Measurements from ENCODE around the gene COL27A1.
A peak's percentile ranks its signal among the peaks of the same experiment; 100 is the strongest.

The COL27A1 gene

GRCh38 chr9:114290561-114290986, 135.2 kb downstream of the COL27A1 start:
- DNase-seq, result no peak

- peak; percentile 75 for DNase-seq
Observed at GRCh38 chr9:114291064-114291474, 135.7 kb downstream of the COL27A1 start.

- DNase-seq, result no peak
Observed at GRCh38 chr9:114291886-114292590, 136.7 kb downstream of the COL27A1 start.

- DNase-seq, result no peak
Observed at GRCh38 chr9:114294664-114295063, 139.3 kb downstream of the COL27A1 start.

- no peak for DNase-seq
Observed at GRCh38 chr9:114296338-114296737, 141.0 kb downstream of the COL27A1 start.

- DNase-seq, result no peak
Observed at GRCh38 chr9:114299286-114300152, 144.2 kb downstream of the COL27A1 start.

GRCh38 chr9:114300153-114300845, 145.0 kb downstream of the COL27A1 start:
- no peak for DNase-seq

- DNase-seq, result no peak
Observed at GRCh38 chr9:114300846-114301797, 145.8 kb downstream of the COL27A1 start.

- no peak for DNase-seq
Observed at GRCh38 chr9:114301798-114302565, 146.6 kb downstream of the COL27A1 start.

GRCh38 chr9:114302727-114303126, 147.4 kb downstream of the COL27A1 start:
- no peak for DNase-seq

- DNase-seq, result no peak
Observed at GRCh38 chr9:114303571-114303970, 148.2 kb downstream of the COL27A1 start.

- no peak for DNase-seq
Observed at GRCh38 chr9:114303977-114304376, 148.6 kb downstream of the COL27A1 start.

- DNase-seq, result no peak
Observed at GRCh38 chr9:114304416-114305188, 149.3 kb downstream of the COL27A1 start.

- no peak for DNase-seq
Observed at GRCh38 chr9:114307899-114308267, 152.5 kb downstream of the COL27A1 start.

- DNase-seq, result no peak
Observed at GRCh38 chr9:114308361-114308950, 153.1 kb downstream of the COL27A1 start.

- DNase-seq, result no peak
Observed at GRCh38 chr9:114309096-114309495, 153.8 kb downstream of the COL27A1 start.

- DNase-seq, result no peak
Observed at GRCh38 chr9:114310471-114311450, 155.4 kb downstream of the COL27A1 start.

GRCh38 chr9:114311571-114312512, 156.5 kb downstream of the COL27A1 start:
- DNase-seq, result no peak
